Ascending aorta (tissue), 2 donors: ENCODE measurements around the gene TRIM52. TPM values are rescaled to one million over a fixed set of nuclear protein-coding genes. Genes with fewer than 3 reads are reported as not detected.
A peak's percentile ranks its signal among the peaks of the same experiment; 100 is the strongest.
"Not testable (repeated sequence)": the region's sequence is repeated elsewhere in the genome, so short reads cannot be mapped to it uniquely, and the experiment has no call there.

Experiments
- DNase-seq, 2 donors: peaks; one replicate each; pipeline ENCODE4 v3.0.0-alpha.2; 2019; ENCODE audit warnings: low spot score in 2 of 2
- H3K27ac ChIP-seq, 2 donors: fragments of 200-600 bp; sonication (generic); one replicate each; pipeline ENCODE4 v1.5.1; 2016 to 2017; ENCODE audit warnings: mild to moderate bottlenecking in 1 of 2
- H3K27me3 ChIP-seq: fragments of 200-600 bp; sonication (generic); one replicate; pipeline ENCODE4 v1.5.1; 2017
- H3K36me3 ChIP-seq, 2 donors: fragments of 200-600 bp; sonication (generic); one replicate each; pipeline ENCODE4 v1.5.1; 2016
- H3K4me1 ChIP-seq, 2 donors: fragments of 200-600 bp; sonication (generic); one replicate each; pipeline ENCODE4 v1.5.1; 2016 to 2017; ENCODE audit warnings: mild to moderate bottlenecking in 1 of 2
- H3K4me3 ChIP-seq, 2 donors: fragments of 200-600 bp; sonication (generic); one replicate each; pipeline ENCODE4 v1.5.1; 2016 to 2017; ENCODE audit warnings: mild to moderate bottlenecking in 1 of 2
- H3K9me3 ChIP-seq, 2 donors: fragments of 200-600 bp; sonication (generic); one replicate each; pipeline ENCODE4 v1.5.1; 2016
- CTCF ChIP-seq, 3 experiments: fragments of 200-600 bp in 2 of 3; fragments of 450-650 bp in 1 of 3; sonication (generic) in 2 of 3; IDR thresholded peaks; one replicate each; pipeline ENCODE4 v1.5.1; 2016 to 2019; ENCODE audit warnings: antibody characterized with exemption in 3 of 3, mild to moderate bottlenecking in 1 of 3, moderate library complexity in 1 of 3
- intact Hi-C: fragments of 100-400 bp; cut with DNase I; formaldehyde crosslinking; loops from one replicate; pipeline ENCODE4 v1.15.1; 2023
- total RNA-seq: library from RNA; depleted of rRNA; stranded (reverse); fragments of >200 nt; gene quantifications from one replicate; pipeline ENCODE4 v1.1.0, GENCODE V29; 2016

TRIM52 gene
- total RNA-seq, 1 donor from 2014 or later: 21.2 TPM

- not testable (repeated sequence) for DNase-seq, H3K27me3 ChIP-seq, H3K4me1 ChIP-seq, H3K27ac ChIP-seq, H3K36me3 ChIP-seq, H3K9me3 ChIP-seq, H3K4me3 ChIP-seq
- intact Hi-C loops: loop anchor here (10.0 kb wide), 1 partner anchor 854 kb away; the partner anchor contains the start of gene GFPT2
Measured at GRCh38 chr5:181209006-181209405, 51.9 kb downstream of the TRIM52 start.

- Histone ChIP-seq H3K9me3 (no peaks in the 10 kb centered on the region), H3K27me3 (no peaks in the 10 kb centered on the region), H3K36me3 (no peaks in the 10 kb centered on the region), H3K4me3 (peak overlapping the region; percentile 53 to 72), H3K4me1 (peaks cover 4 to 13% of the 10 kb centered on the region in 2 donors), H3K27ac (peak overlapping the region; percentile 87 to 88)
- DNase-seq: no peak
- TF ChIP-seq CTCF (IDR thresholded peaks at IDR 0.05): no peak
- intact Hi-C loops: loop anchor here (10.0 kb wide), 1 partner anchor 853 kb away; the partner anchor contains the start of gene GFPT2
Measured at GRCh38 chr5:181207960-181208253, 53.0 kb downstream of the TRIM52 start.

GRCh38 chr5:181207214-181207959, 53.6 kb downstream of the TRIM52 start:
- DNase-seq: peak in 1 of 2 donors; percentile 90
- H3K4me1 ChIP-seq: peaks cover 4 to 13% of the 10 kb centered on the region in 2 donors
- H3K27ac ChIP-seq: peak overlapping the region; percentile 87 to 88
- no peaks in the 10 kb centered on the region for H3K36me3 ChIP-seq
- intact Hi-C loops: loop anchor here (10.0 kb wide), 1 partner anchor 853 kb away; the partner anchor contains the start of gene GFPT2
- H3K9me3 ChIP-seq: no peaks in the 10 kb centered on the region
- TF ChIP-seq CTCF (IDR thresholded peaks at IDR 0.05): no peak
- H3K4me3 ChIP-seq: peak overlapping the region; percentile 53 to 72
- no peaks in the 10 kb centered on the region for H3K27me3 ChIP-seq

- Histone ChIP-seq H3K4me3 (peak overlapping the region; percentile 53 to 72), H3K27ac (peak overlapping the region; percentile 87 to 88), H3K36me3 (no peaks in the 10 kb centered on the region), H3K9me3 (no peaks in the 10 kb centered on the region), H3K4me1 (peaks cover 4 to 13% of the 10 kb centered on the region in 2 donors), H3K27me3 (no peaks in the 10 kb centered on the region)
- TF ChIP-seq CTCF (IDR thresholded peaks at IDR 0.05): no peak
- intact Hi-C loops: loop anchor here (1.0 to 10.0 kb wide), 5 partner anchors 12 to 851 kb away; partner anchors contain the start of gene GFPT2
- no peak for DNase-seq
Measured at GRCh38 chr5:181205761-181206649, 54.9 kb downstream of the TRIM52 start.

Other genes starting within 250 kb of the TRIM52 start
- 105 TPM for gene BTNL9, start 220.9 kb downstream of the TRIM52 start, total RNA-seq
- gene OR2V1, start 130.0 kb downstream of the TRIM52 start, total RNA-seq: not detected
- not detected for gene OR2V2, start 113.6 kb downstream of the TRIM52 start, total RNA-seq
- gene TRIM7, start 55.9 kb downstream of the TRIM52 start, total RNA-seq: 6.1 TPM
- 105 TPM for gene TRIM41, start 37.9 kb downstream of the TRIM52 start, total RNA-seq
- 2,870 TPM for gene RACK1, start 17.2 kb downstream of the TRIM52 start, total RNA-seq
- not detected for gene OR4F3, start 106.1 kb upstream of the TRIM52 start, total RNA-seq